ENCODE data around the gene MKNK1.

MKNK1 gene

DNA sequence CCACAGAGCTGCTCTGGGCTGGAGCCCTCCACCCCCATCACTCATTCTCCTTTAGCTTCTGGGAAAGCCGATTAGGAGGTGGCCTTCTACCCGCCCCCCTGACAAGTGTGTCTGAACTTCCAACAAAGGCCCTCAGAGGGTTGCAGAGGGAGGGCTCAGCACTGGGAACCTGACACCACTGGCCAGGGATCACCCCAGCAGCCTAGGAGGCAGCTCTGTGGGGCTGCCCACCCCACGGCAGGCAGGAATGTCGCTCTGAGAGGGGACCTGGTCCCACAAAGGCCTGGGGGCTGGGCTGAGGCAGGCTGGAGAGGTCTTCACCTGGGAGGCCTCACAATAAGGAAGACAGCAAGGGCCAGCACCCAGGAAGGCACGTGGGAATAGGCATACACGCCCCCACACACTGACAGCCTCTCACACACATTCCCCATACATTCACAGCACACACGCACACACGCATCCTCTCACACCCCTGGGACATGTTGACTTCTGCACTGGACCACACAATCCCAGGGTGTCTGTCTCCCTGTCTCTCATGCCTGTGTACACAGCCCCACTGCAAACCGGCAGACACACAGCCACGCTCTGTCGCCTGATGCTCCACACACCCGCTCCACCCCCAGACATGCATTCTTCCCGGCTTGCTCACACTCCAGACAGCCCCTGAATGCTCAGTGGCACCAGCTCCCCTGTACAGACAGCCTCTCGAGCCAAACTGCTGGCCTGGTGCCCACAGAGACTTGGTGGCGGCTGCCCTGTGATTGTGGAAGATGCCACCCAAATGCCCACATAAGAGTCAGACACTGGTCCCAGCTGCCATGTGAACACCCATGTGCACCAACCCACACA, 83.8 kb downstream of the MKNK1 start:
- no peak for DNase-seq

DNA sequence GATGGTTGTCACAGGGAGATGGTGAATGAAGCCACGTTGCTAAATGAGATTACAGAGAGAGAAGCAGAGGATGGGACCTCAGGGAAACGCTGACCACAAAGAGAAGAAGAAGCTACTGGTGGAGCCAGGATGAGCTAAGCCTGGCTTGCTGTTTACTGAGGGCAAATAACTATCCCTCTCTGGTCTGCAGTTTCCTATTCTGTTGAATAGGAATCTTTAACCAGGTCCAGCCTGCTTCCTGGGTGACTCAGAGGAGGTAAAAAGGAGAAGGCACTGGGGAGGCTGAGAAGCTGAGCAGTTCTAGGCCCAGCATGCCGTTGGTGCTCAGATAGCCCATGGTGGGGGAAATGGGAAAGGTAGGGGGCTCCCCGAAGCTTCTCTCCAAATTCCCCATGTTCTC, 84.9 kb downstream of the MKNK1 start:
- DNase-seq = no peak

DNA sequence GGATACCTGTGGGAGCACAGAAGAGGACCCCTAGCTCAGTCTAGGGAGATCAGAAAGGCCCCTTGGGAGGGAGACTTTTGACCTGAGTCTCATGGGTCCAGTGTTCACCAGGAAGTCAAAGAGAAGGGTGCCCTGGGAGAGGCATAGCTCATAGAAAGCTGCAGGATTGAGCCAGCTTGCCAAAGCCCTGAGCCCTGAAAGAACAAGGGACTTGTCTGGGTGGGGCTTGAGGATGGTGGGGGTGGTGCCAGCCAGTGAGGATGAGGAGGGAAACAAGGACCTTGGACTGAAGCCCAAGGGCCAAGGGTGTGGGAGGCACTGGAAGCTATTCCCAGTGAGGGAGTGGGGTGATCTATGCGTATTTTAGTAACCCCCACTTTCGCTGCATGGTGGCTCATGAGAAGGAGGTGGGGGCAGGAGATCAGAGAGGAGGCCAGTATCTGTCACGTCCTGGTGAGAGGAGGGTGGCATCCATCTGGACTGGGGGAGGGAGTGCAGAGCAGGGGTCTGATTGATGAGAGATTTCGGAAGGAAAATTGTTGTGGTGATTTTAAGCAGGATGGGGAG, 86.1 kb downstream of the MKNK1 start:
- DNase-seq = no peak

DNA sequence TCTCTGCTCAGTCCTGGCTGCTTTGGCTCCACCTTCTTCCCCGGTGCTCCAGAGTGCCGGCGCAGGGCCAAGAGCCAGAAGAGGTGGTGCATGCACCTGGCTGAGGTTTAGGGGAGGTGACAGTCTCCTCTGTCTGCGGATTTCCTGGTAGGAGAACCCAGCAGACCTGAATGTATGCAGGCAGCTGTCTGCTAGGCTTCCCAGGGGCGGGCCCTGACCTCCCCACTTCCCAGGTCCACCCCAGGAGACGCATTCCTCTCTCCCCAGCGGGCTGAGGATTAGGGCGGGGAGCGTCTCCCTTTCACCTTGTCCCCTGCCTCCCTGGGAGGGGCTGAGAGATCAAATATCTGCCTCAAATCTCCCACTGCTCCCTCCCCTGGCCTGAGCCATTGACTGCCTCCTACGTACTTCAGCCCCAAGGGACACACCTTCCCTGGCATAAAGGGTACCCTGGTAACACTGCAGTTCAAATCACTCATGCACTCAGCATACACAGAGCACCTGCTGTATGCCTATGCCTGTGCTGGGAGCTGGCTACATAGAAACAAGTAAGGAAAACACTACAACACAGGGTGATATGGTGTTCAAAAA, 87.0 kb downstream of the MKNK1 start:
- no peak for DNase-seq

DNA sequence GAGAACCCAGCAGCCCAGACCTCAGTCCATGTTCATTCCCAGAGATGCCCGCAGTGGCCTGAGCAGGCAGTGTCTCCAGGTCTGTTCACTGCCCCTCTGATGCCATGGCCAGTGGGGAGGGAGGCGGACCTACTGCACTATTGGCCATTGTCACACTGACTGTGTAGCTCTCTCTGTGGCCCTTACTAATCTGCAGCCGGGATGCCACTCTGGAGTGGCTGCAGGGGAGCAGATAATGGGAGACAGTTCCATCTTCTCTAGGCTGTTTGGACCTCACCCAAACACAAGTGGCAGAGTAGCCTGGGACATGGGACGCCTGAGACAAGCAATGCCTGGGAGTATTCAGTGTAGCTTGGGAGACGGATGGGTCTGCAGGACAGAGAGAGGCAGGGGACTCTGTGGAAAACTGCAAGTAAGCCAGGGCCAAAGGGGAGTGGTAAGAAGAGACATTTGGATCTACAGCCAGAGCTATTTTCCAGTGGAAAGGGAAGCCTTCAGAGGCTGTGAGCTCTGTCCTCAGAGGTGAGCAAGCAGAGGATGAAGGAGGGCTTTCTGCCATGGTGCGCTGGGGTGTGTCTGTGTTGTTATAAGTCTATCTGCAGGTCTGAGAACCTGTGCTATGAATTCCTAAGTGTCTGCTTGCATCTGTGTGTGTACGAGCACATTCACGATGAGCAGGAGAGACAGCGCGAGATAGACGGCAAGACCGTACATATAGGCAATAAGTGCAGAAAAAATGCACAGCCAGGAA, 87.7 kb downstream of the MKNK1 start:
- no peak for DNase-seq

DNA sequence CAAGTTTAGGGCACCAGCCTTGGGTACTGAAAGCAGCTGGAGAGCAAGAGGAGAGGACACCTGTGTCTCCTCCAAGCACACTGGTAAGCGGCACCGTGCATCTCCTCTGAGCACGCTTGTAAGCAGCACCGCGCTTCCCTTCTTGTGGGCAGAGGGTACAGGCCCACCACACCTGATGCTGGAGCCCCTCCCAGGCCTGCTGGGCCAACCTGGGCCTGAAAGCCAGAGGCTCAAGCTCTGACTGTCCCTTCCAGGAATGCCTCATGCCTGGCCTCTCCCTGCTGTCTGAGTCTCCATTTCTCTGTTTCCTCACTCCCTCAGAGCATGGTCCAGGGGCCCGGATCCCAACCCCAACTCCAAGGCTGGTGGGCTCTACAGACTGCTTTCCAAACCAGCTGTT, 88.5 kb downstream of the MKNK1 start:
- DNase-seq = no peak

DNA sequence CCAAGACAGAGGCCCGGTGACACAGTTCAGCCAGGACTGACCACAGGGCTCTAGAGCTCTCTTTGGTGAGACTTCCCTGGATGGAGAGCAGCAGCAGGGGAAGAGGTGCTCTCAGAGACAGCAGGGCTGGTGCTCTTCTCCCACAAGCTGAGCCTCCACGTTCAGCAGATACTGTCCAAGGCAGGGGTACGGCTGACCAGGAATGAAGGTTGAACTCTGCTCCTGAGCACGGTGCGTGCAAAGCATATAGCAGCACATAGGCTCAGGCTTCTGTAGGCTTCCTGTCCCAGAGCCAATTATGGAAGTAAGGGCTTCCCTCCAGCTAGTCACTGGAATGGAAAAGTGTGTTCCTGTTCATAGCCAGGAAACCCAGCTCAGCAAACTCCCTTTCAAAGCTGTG, 90.5 kb downstream of the MKNK1 start:
- no peak for DNase-seq

DNA sequence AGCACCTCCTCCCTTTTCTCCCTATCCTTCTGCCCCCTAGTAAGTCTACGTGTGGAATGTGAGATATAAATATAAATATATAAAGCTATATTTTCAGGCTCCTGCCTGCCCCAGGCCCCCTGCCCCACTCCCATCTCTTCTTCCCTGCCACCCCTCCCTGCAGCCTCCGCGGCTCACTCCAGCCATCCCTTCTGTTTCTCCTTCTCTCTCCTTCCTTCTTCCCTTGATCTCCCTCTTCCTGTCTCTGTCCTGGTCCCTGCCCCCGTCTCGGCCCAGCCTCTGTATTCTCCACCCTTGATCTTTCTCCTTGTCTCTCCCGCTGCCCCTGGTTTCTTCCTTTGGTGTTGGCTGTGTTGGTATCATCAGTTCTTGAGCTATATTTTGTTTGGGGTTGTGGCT, 91.3 kb downstream of the MKNK1 start:
- DNase-seq = no peak

DNA sequence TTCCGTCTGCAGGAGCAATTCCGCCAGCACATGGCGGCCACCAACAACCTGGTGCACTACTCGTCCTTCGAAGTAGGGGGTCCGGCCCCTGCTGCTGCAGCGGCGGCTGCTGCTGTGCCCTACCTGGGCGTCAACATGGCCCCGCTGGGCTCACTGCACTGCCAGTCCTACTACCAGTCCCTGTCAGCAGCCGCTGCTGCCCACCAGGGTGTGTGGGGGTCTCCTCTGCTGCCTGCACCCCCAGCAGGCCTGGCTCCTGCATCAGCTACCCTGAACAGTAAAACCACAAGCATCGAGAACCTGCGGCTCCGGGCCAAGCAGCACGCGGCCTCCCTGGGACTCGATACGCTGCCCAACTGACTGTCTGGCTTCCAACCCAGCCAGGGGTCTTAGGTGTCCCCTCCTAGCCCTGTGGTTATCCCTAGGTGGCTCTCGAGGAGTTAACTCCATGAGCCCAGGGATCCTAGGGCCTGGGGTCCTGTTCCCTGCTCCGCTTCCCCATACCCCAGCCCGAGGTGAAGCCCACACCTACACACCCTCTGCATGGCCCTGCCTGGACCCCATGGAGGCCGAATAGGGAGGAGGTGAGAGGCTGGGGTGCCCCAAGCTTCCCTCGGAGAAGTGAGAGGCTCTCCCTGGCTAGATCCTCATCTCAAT, 91.8 kb downstream of the MKNK1 start:
- no peak for DNase-seq

DNA sequence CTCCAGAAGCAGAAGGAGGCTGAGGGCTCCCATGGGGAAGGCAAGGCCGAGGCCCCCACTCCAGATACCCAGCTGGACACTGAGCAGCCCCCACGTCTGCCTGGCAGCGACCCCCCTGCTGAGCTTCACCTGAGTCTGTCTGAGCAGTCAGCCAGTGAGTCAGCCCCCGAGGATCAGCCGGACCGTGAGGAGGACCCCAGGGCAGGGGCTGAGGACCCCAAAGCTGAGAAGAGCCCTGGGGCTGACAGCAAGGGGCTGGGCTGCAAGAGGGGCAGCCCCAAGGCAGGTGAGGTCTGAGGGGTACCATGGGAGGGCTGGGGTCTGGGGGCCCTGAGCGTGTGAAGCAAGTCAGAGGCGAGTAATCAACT, 93.1 kb downstream of the MKNK1 start:
- DNase-seq = no peak

DNA sequence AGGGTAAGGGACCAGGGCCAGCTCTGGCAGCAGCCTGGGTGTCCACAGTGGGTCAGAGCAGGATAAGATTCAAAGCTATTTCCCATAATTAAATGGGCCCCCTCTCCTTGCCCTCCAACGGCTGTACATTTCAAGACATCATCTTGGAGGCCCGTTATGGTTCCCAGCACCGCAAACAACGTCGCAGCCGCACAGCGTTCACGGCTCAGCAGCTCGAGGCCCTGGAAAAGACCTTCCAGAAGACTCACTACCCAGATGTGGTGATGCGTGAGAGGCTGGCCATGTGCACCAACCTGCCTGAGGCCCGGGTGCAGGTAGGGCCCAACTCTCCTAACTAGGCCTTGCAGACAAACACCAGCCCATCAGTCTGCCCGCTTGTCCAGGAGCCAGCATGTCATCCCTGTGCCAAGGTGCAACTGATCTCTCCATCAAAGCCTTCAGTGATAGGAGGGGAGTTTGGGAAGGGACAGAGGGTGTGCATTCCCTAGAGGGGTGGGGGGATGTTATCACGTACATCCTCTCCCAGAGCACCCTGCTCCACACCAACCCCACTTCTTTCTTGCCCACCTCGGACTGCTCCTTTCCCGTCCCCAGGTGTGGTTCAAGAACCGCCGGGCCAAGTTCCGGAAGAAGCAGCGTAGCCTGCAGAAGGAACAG, 93.6 kb downstream of the MKNK1 start:
- DNase-seq = no peak

DNA sequence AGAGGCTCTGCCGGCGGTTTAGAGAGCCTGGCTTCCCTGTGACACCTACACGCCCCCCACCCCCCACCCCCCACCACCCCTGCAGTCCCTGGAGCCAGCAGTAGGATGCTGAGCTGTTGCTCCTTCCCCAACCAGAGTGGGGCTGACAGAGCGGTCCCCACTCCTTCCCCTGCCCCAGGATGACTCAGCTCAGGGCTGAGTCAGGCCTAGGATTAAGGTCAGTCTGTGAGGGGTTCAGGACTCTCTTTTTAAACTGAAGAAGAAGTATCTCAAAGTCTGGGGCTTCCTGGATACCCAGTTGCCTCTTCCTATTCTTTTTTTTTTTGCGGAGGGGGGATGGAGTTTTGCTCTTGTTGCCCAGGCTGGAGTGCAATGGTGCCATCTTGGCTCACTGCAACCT, 95.3 kb downstream of the MKNK1 start:
- DNase-seq = no peak
